H1 (cell line): ENCODE results near the gene PCYT1A. TPM values are rescaled to one million over a fixed set of nuclear protein-coding genes. Genes with fewer than 3 reads are reported as not detected.

Experiments used
- CTBP2 ChIP-seq: IDR thresholded peaks from 2 replicates; pipeline ENCODE4 v1.7.0; 2011; ENCODE audit warnings: borderline replicate concordance, mild to moderate bottlenecking, moderate library complexity, mixed read lengths, low read length; ENCODE audit not compliant: insufficient read depth, insufficient read length
- RFX5 ChIP-seq: IDR thresholded peaks from 2 replicates; pipeline ENCODE4 v1.6.1; 2011; ENCODE audit warnings: low read depth, low read length, improper control_type of control experiment, borderline replicate concordance
- polyA plus RNA-seq, 7 experiments: library from polyadenylated mRNA; depleted of rRNA in 3 of 7; stranded (reverse) in 5 of 7; unstranded in 2 of 7; fragments of >200 nt in 5 of 7; fragments of 200-250 nt in 2 of 7; gene quantifications; 1 replicate in 5 of 7; 2 replicates in 1 of 7; 4 replicates in 1 of 7; pipeline versions ENCODE4 v1.2.1 to v1.2.3, GENCODE V29; 2011 to 2013; ENCODE audit warnings: missing spikeins in 2 of 7, mixed read lengths in 2 of 7
- total RNA-seq: library from RNA; stranded (reverse); fragmentation: NEBNext Ultra II Directional; extraction: Animal tissue kit (Norgen Biotek cat#: 25700); gene quantifications from 2 replicates; pipeline ENCODE4 v1.2.1, GENCODE V29; 2021

PCYT1A gene
- total and polyA plus RNA-seq, 2 of the 8 experiments (the other 6 are each of a cell fraction or from before 2014, with no cell fraction given): 19.9 to 31.8 TPM

GRCh38 chr3:196232154-196232881 lies 55.2 kb downstream of the PCYT1A start (continued):
- TF ChIP-seq RFX5 (no peak), CTBP2 (no peak)
- TF ChIP-seq, all 59 proteins: peak for 0
